GM12878 (cell line): ENCODE measurements around the gene CALML5. TPM values are rescaled to one million over a fixed set of nuclear protein-coding genes. Genes with fewer than 3 reads are reported as not detected.

ENCODE experiments used
- ATAC-seq: fragments of 200-7000 bp; cut with Tn5 transposase; 3 replicates; pipeline ENCODE4 v1.9.1; 2020; ENCODE audit warnings: mild to moderate bottlenecking, moderate library complexity
- BruUV-seq: library from RNA; stranded (reverse); fragments of 400-500 nt; replicated peaks from 2 replicates; lab custom pipeline; 2021; lab: Mats Ljungman, UMichigan
- CTCF ChIA-PET: fragments of 300-600 bp; sonication (Branson Sonifier 250); formaldehyde crosslinking; extraction: SDS; loops from one replicate; lab custom pipeline; 2021; ENCODE audit warnings: inconsistent platforms; lab: Yijun Ruan, JAX
- POLR2A ChIA-PET: fragments of 350-600 bp; formaldehyde crosslinking; extraction: SDS; loops from one replicate; lab custom pipeline; 2021; ENCODE audit warnings: inconsistent platforms; lab: Charles Lee
- RAD21 ChIA-PET: fragments of 300-600 bp; sonication (Branson Sonifier 250); formaldehyde crosslinking; loops from one replicate; lab custom pipeline; 2023; ENCODE audit warnings: antibody characterized with exemption; ENCODE audit not compliant: unreplicated experiment; lab: Charles Lee
- SMC1A ChIA-PET: fragments of 300-600 bp; sonication (Branson Sonifier 250); formaldehyde crosslinking; loops from one replicate; lab custom pipeline; 2023; ENCODE audit not compliant: unreplicated experiment, uncharacterized antibody; lab: Charles Lee
- DNase-seq: peaks from one replicate; pipeline ENCODE4 v3.0.0-alpha.2; 2011; ENCODE audit warnings: low read depth, low spot score
- FAIRE-seq: peaks from 3 replicates; lab custom pipeline; 2011; peaks lifted over from hg19 to GRCh38; lab: Jason Lieb, UNC
- H2AFZ ChIP-seq: 2 replicates; pipeline ENCODE4 v1.6.0; 2011; ENCODE audit warnings: low read depth, low read length, control low read depth; ENCODE audit not compliant: control insufficient read depth
- H3K27ac ChIP-seq: 2 replicates; pipeline ENCODE4 v1.5.1; 2011; ENCODE audit warnings: control low read depth; ENCODE audit not compliant: control insufficient read depth, insufficient read depth
- H3K27me3 ChIP-seq, 2 experiments: replicated peaks in 1 of 2; 2 replicates each; pipeline versions ENCODE4 v1.6.0 to v1.6.1; 2011; ENCODE audit warnings: low read length in 1 of 2; ENCODE audit not compliant: control insufficient read depth in 2 of 2, insufficient read depth in 2 of 2
- H3K36me3 ChIP-seq, 2 experiments: 2 replicates each; pipeline ENCODE4 v1.5.1; 2011; ENCODE audit warnings: low read length in 1 of 2; ENCODE audit not compliant: control insufficient read depth in 2 of 2, insufficient read depth in 2 of 2
- H3K4me1 ChIP-seq: 2 replicates; pipeline ENCODE4 v1.6.1; 2011; ENCODE audit warnings: mild to moderate bottlenecking, low read length, moderate library complexity, mixed read lengths; ENCODE audit not compliant: control insufficient read depth, insufficient read depth
- H3K4me2 ChIP-seq: 2 replicates; pipeline ENCODE4 v1.6.0; 2011; ENCODE audit warnings: control low read depth; ENCODE audit not compliant: control insufficient read depth, insufficient read depth
- H3K4me3 ChIP-seq: fragments of 200-600 bp; sonication (generic); 2 replicates; pipeline ENCODE4 v1.5.1; 2016
- H3K79me2 ChIP-seq: 2 replicates; pipeline ENCODE4 v1.6.0; 2011; ENCODE audit warnings: low read length; ENCODE audit not compliant: control insufficient read depth, insufficient read depth
- H3K9ac ChIP-seq: 2 replicates; pipeline ENCODE4 v1.8.0; 2011; ENCODE audit warnings: low read length, control low read depth, mixed read lengths; ENCODE audit not compliant: control insufficient read depth, insufficient read depth
- H3K9me3 ChIP-seq: replicated peaks from 3 replicates; pipeline ENCODE4 v1.5.1; 2011; ENCODE audit warnings: mild to moderate bottlenecking, low read length; ENCODE audit not compliant: control insufficient read depth, insufficient read depth
- H4K20me1 ChIP-seq: 2 replicates; pipeline ENCODE4 v1.6.0; 2011; ENCODE audit not compliant: control insufficient read depth, insufficient read depth
- GABPA ChIP-seq: IDR thresholded peaks from 2 replicates; pipeline ENCODE4 v1.6.1; 2014; ENCODE audit warnings: antibody characterized with exemption, low read depth, mild to moderate bottlenecking, inconsistent platforms
- PRDM15 ChIP-seq: fragments of 450-650 bp; formaldehyde crosslinking; IDR thresholded peaks from 2 replicates; pipeline ENCODE4 v1.4.0; 2020; ENCODE audit warnings: mild to moderate bottlenecking, moderate library complexity
- WGBS: methylation state at CpG from one replicate; pipeline ENCODE4 v1.1.6; 2016; ENCODE audit warnings: low lambda C conversion rate; ENCODE audit not compliant: insufficient replicate concordance, insufficient coverage; ENCODE audit errors: missing lambda C conversion rate; 5-methylcytosine and 5-hydroxymethylcytosine counted together
- in situ Hi-C: fragments of 300-500 bp; cut with MboI; formaldehyde crosslinking; loops from 9 replicates; pipeline ENCODE4 v1.14.3; 2018; ENCODE audit warnings: mixed read lengths
- intact Hi-C: fragments of 100-400 bp; cut with micrococcal nuclease; formaldehyde crosslinking; loops from one replicate; pipeline ENCODE4 v1.14.2; 2022; ENCODE audit not compliant: unreplicated experiment
- polyA plus RNA-seq, 11 experiments: library from polyadenylated mRNA; depleted of rRNA in 4 of 11; unstranded in 6 of 11; stranded (reverse) in 5 of 11; fragments of >200 nt; fragmentation: Nextera tagmentation in 4 of 11; fragmentation: Illumina TruSeq in 1 of 11; extraction: Ambion mirVana in 4 of 11; extraction: Trizol in 1 of 11; gene quantifications; 1 replicate in 1 of 11; 2 replicates in 10 of 11; pipeline versions ENCODE4 v1.2.1 to v1.2.3, GENCODE V29; 2011 to 2016; ENCODE audit warnings: inconsistent platforms in 2 of 11, missing spikeins in 2 of 11, low read depth in 1 of 11
- total RNA-seq, 4 experiments: library from RNA; depleted of rRNA in 3 of 4; stranded (reverse); fragments of >200 nt in 3 of 4; fragmentation: Illumina TruSeq in 1 of 4; extraction: Trizol in 1 of 4; gene quantifications; 2 replicates each; pipeline versions ENCODE4 v1.2.1 to v1.2.3, GENCODE V29; 2013 to 2021

CALML5 gene
- total and polyA plus RNA-seq, 10 of the 15 experiments (the other 5 are each of a cell fraction or from before 2014, with no cell fraction given), result not detected

- ChIA-PET POLR2A (no interaction called here), CTCF (no interaction called here)
Measured at GRCh38 chr10:5457741-5458140, 41.6 kb downstream of the CALML5 start.

More at GRCh38 chr10:5457741-5458140, 41.6 kb downstream of the CALML5 start:
- no peaks in the 10 kb centered on the region for H3K79me2 ChIP-seq
- ATAC-seq (no peak), FAIRE-seq (no peak), DNase-seq (no peak)
- BruUV-seq, result no TSS peak
- no peak for TF ChIP-seq GABPA
- TF ChIP-seq PRDM15 (CRISPR knock-in tag), result no peak
- H3K4me1 ChIP-seq, result no peaks in the 10 kb centered on the region
- intact Hi-C loops (no loop called here), in situ Hi-C loops (no loop called here)
- no peak overlapping the region for H3K9ac ChIP-seq
- ChIA-PET SMC1A (no interaction called here), RAD21 (no interaction called here)
- no peak overlapping the region for H3K27ac ChIP-seq
- no peaks in the 10 kb centered on the region for H3K27me3 ChIP-seq
- no peak overlapping the region for H2AFZ ChIP-seq
- no peaks in the 10 kb centered on the region for H3K9me3 ChIP-seq
- H3K4me3 ChIP-seq, result no peak overlapping the region
- H3K36me3 ChIP-seq, result peaks cover 5 to 18% of the 10 kb centered on the region in 2 experiments
- H4K20me1 ChIP-seq, result no peaks in the 10 kb centered on the region
- no peak overlapping the region for H3K4me2 ChIP-seq
- WGBS, result 97% methylated on average over 3 of the region's 3 CpGs
